K562 (cell line): Measurements from ENCODE around the gene PSMB10. TPM values are rescaled to one million over a fixed set of nuclear protein-coding genes. Genes with fewer than 3 reads are reported as not detected.

Source experiments
- ATAC-seq: fragments of 200-7000 bp; cut with Tn5 transposase; 3 replicates; pipeline ENCODE4 v1.9.1; 2020; ENCODE audit warnings: moderate library complexity
- BruUV-seq: library from RNA; stranded (reverse); fragments of 400-500 nt; replicated peaks from 2 replicates; lab custom pipeline; 2021; lab: Mats Ljungman, UMichigan
- CTCF ChIA-PET: fragments of 300-600 bp; formaldehyde crosslinking; extraction: SDS; loops from one replicate; lab custom pipeline; 2021; ENCODE audit warnings: low intra/inter-chr PET ratio; lab: Yijun Ruan, JAX
- POLR2A ChIA-PET: fragments of 300-600, 350-650 bp; sonication (Branson Sonifier 250); formaldehyde crosslinking; extraction: SDS; loops from one replicate; lab custom pipeline; 2021; ENCODE audit warnings: antibody characterized with exemption, inconsistent platforms; lab: Yijun Ruan, JAX
- DNase-seq, 4 experiments: peaks; one replicate each; pipeline versions ENCODE4 v3.0.0 to v3.0.0-alpha.2; 2011 to 2018; ENCODE audit warnings: low spot score in 3 of 4, mixed read lengths in 3 of 4; ENCODE audit errors: extremely low read depth in 1 of 4
- FAIRE-seq: peaks from 2 replicates; lab custom pipeline; 2011; peaks lifted over from hg19 to GRCh38; lab: Jason Lieb, UNC
- H2AFZ ChIP-seq: 2 replicates; pipeline ENCODE4 v1.6.0; 2011; ENCODE audit warnings: low read depth, low read length, control low read depth, inconsistent platforms
- H3K27ac ChIP-seq: fragments of 200-600 bp; 3 replicates; pipeline ENCODE4 v1.8.0; 2011; ENCODE audit warnings: low read depth, mild to moderate bottlenecking, control low read depth, inconsistent platforms, low read length, moderate library complexity, mixed read lengths; ENCODE audit errors: extremely low read depth
- H3K27me3 ChIP-seq, 2 experiments: fragments of 300-600 bp in 1 of 2; 2 replicates in 1 of 2; 3 replicates in 1 of 2; pipeline versions ENCODE4 v1.6.0 to v1.8.0; 2011; ENCODE audit warnings: inconsistent platforms in 2 of 2, low read length in 2 of 2, mild to moderate bottlenecking in 1 of 2, mixed read lengths in 1 of 2, moderate library complexity in 1 of 2; ENCODE audit not compliant: control insufficient read depth in 2 of 2, insufficient read depth in 2 of 2
- H3K36me3 ChIP-seq: fragments of 300-600 bp; 3 replicates; pipeline ENCODE4 v1.8.0; 2011; ENCODE audit warnings: mild to moderate bottlenecking, low read length, inconsistent platforms; ENCODE audit not compliant: control insufficient read depth, insufficient read depth
- H3K4me1 ChIP-seq, 2 experiments: fragments of 200-600 bp in 1 of 2; replicated peaks in 1 of 2; 2 replicates in 1 of 2; 3 replicates in 1 of 2; pipeline versions ENCODE4 v1.5.1 to v1.8.0; 2011; ENCODE audit warnings: inconsistent platforms in 2 of 2, low read length in 2 of 2, mild to moderate bottlenecking in 1 of 2, mixed read lengths in 1 of 2, moderate library complexity in 1 of 2; ENCODE audit not compliant: control insufficient read depth in 2 of 2, insufficient read depth in 2 of 2
- H3K4me2 ChIP-seq: 2 replicates; pipeline ENCODE4 v1.6.1; 2011; ENCODE audit warnings: low read length, control low read depth, inconsistent platforms, mixed read lengths; ENCODE audit not compliant: insufficient read depth
- H3K4me3 ChIP-seq: fragments of 200-600 bp; sonication (generic), shearing (Covaris generic); 2 replicates; pipeline ENCODE4 v1.5.1; 2016; ENCODE audit warnings: control low read depth, inconsistent platforms
- H3K79me2 ChIP-seq: fragments of 200-600 bp; 3 replicates; pipeline ENCODE4 v1.8.0; 2011; ENCODE audit warnings: low read length, inconsistent platforms; ENCODE audit not compliant: control insufficient read depth, insufficient read depth
- H3K9ac ChIP-seq, 2 experiments: 2 replicates each; pipeline versions ENCODE4 v1.6.0 to v1.6.1; 2011; ENCODE audit warnings: low read depth in 2 of 2, low read length in 2 of 2, control low read depth in 1 of 2, inconsistent platforms in 1 of 2, mild to moderate bottlenecking in 1 of 2, mixed read lengths in 1 of 2; ENCODE audit not compliant: insufficient read depth in 1 of 2
- H3K9me1 ChIP-seq: one replicate; pipeline ENCODE4 v1.6.0; 2011; ENCODE audit warnings: inconsistent platforms, mild to moderate bottlenecking, low read length, moderate library complexity; ENCODE audit not compliant: control insufficient read depth, insufficient read depth
- H3K9me3 ChIP-seq: replicated peaks from 2 replicates; pipeline ENCODE4 v1.5.1; 2011; ENCODE audit warnings: low read depth, low read length, inconsistent platforms; ENCODE audit not compliant: control insufficient read depth, insufficient read depth
- H4K20me1 ChIP-seq: replicated peaks from 2 replicates; pipeline ENCODE4 v1.6.1; 2011; ENCODE audit warnings: low read length, inconsistent platforms, mixed read lengths; ENCODE audit not compliant: control insufficient read depth, insufficient read depth
- CBX3 ChIP-seq, 2 experiments: IDR thresholded peaks; 1 replicate in 1 of 2; 2 replicates in 1 of 2; pipeline ENCODE4 v1.6.1; 2012; ENCODE audit warnings: inconsistent platforms in 2 of 2, low read length in 2 of 2, borderline replicate concordance in 1 of 2, control low read depth in 1 of 2
- JUND ChIP-seq, 2 experiments: IDR thresholded peaks; 2 replicates in 1 of 2; 3 replicates in 1 of 2; pipeline ENCODE4 v1.6.1; 2011; ENCODE audit warnings: borderline replicate concordance in 2 of 2, low read depth in 2 of 2, low read length in 2 of 2, improper control_type of control experiment in 1 of 2, missing biosample characterization in 1 of 2, missing genetic modification characterization in 1 of 2, missing genetic modification reagents in 1 of 2
- MECOM ChIP-seq: fragments of 250-450 bp; sonication (Bioruptor Pico); IDR thresholded peaks from 2 replicates; pipeline ENCODE4 v1.8.0; 2022; ENCODE audit warnings: inconsistent platforms
- PRDM10 ChIP-seq: fragments of 450-650 bp; IDR thresholded peaks from 2 replicates; pipeline ENCODE4 v1.6.1; 2018; ENCODE audit not compliant: partially characterized antibody
- ZBTB11 ChIP-seq, 3 experiments: fragments of 200-800 bp in 1 of 3; fragments of 250-450 bp in 1 of 3; fragments of 450-650 bp in 1 of 3; sonication (Bioruptor Pico) in 1 of 3; sonication (Bioruptor generic) in 1 of 3; formaldehyde crosslinking in 1 of 3; IDR thresholded peaks; 2 replicates each; pipeline versions ENCODE4 v1.6.1 to v1.8.0; 2016 to 2022; ENCODE audit warnings: mild to moderate bottlenecking in 2 of 3, missing genetic modification characterization in 2 of 3, missing compliant biosample characterization in 1 of 3, moderate library complexity in 1 of 3
- ZFP36 ChIP-seq: fragments of 150-350 bp; IDR thresholded peaks from 2 replicates; pipeline ENCODE4 v1.6.1; 2018; ENCODE audit warnings: low read length, low read depth; ENCODE audit not compliant: partially characterized antibody
- ZNF316 ChIP-seq: fragments of 450-650 bp; IDR thresholded peaks from 2 replicates; pipeline ENCODE4 v1.6.1; 2016
- ZNF512 ChIP-seq: IDR thresholded peaks from 2 replicates; pipeline ENCODE4 v1.6.1; 2016; ENCODE audit warnings: missing genetic modification characterization, missing compliant biosample characterization
- WGBS: fragments of 100-300 bp; shearing (Covaris generic); methylation state at CpG from one replicate; pipeline ENCODE4 v1.1.6; 2016; ENCODE audit warnings: low coverage, mixed read lengths; ENCODE audit not compliant: insufficient coverage; ENCODE audit errors: missing lambda C conversion rate; 5-methylcytosine and 5-hydroxymethylcytosine counted together
- in situ Hi-C: fragments of 300-500 bp; cut with MboI; formaldehyde crosslinking; loops from 4 replicates; pipeline ENCODE4 v1.15.0; 2018; ENCODE audit warnings: inconsistent platforms, mixed read lengths
- intact Hi-C: fragments of 100-400 bp; cut with micrococcal nuclease; formaldehyde crosslinking; loops from 2 replicates; pipeline ENCODE4 v1.14.2; 2022
- polyA plus RNA-seq, 8 experiments: library from polyadenylated mRNA; depleted of rRNA in 4 of 8; stranded (reverse) in 5 of 8; unstranded in 3 of 8; fragments of >200 nt; fragmentation: Nextera tagmentation in 2 of 8; fragmentation: Illumina TruSeq in 1 of 8; extraction: Ambion mirVana in 2 of 8; extraction: Trizol in 1 of 8; gene quantifications; 2 replicates each; pipeline versions ENCODE4 v1.2.1 to v1.2.3, GENCODE V29; 2011 to 2014; ENCODE audit warnings: inconsistent platforms in 1 of 8, missing spikeins in 1 of 8
- total RNA-seq, 7 experiments: library from RNA; depleted of rRNA in 6 of 7; stranded (reverse); fragments of >200 nt in 6 of 7; fragmentation: Illumina TruSeq in 2 of 7; extraction: Trizol in 2 of 7; gene quantifications; 2 replicates each; pipeline versions ENCODE4 v1.2.1 to v1.2.3, GENCODE V29; 2011 to 2021; ENCODE audit warnings: low replicate concordance in 1 of 7

PSMB10 gene
- total and polyA plus RNA-seq, 9 of the 15 experiments (the other 6 are each of a cell fraction or from before 2014, with no cell fraction given): 11.7 to 105 (median 51.0) TPM

GRCh38 chr16:67965668-67966548, 29.3 kb upstream of the PSMB10 start:
- in situ Hi-C loops (no loop called here), intact Hi-C loops (no loop called here)
- Histone ChIP-seq H2AFZ (no peak overlapping the region), H3K9ac (peak overlapping the region in 1 of 2 experiments; percentile 94; a peak in 2 of 4 replicates), H3K9me1 (peaks cover 8% of the 10 kb centered on the region), H3K4me2 (no peak overlapping the region; the same call in 1 of the 2 replicates), H3K9me3 (no peaks in the 10 kb centered on the region), H3K36me3 (peaks cover 44% of the 10 kb centered on the region; the same call in 2 of the 3 replicates), H3K27me3 (no peaks in the 10 kb centered on the region), H4K20me1 (peaks cover 23% of the 10 kb centered on the region), H3K4me3 (no peak overlapping the region), H3K4me1 (peaks cover 23 to 56% of the 10 kb centered on the region in 2 experiments; a peak in 4 of 5 replicates), H3K79me2 (peaks cover 28% of the 10 kb centered on the region), H3K27ac (0 out of 3 replicates have a peak overlapping the region, but pooled peaks have one; percentile 3)
- CTCF ChIA-PET: no interaction called here
- ATAC-seq (no peak), DNase-seq (no peak), FAIRE-seq (no peak)
- no TSS peak for BruUV-seq
- POLR2A ChIA-PET: interaction anchor here (1.1 to 1.8 kb wide), 4 partner anchors 17 to 120 kb away, joined by 3 to 9 read pairs (median 4); partner anchors contain the start of genes LCAT and NUTF2
- TF ChIP-seq JUND (IDR thresholded peaks at IDR 0.05; ENCODE audit: borderline replicate concordance, low read depth, low read length) (no peak), JUND (tag; IDR thresholded peaks at IDR 0.05; ENCODE audit: borderline replicate concordance, low read depth, low read length) (no peak), ZBTB11 (CRISPR knock-in tag; IDR thresholded peaks at IDR 0.05) (no peak), ZNF512 (tag) (no peak), MECOM (no peak), PRDM10 (no peak), ZFP36 (no peak), ZNF316 (no peak), CBX3 (IDR thresholded peaks at IDR 0.05; ENCODE audit: borderline replicate concordance in 1 of 2, low read length in 2 of 2) (no peak)
- 87% methylated on average over 11 of the region's 11 CpGs for WGBS
